Ishikawa (cell line): ENCODE measurements around the gene CHCHD6.

Experiments
- EP300 ChIP-seq: IDR thresholded peaks from 2 replicates; pipeline ENCODE4 v1.6.1; 2012; ENCODE audit warnings: borderline replicate concordance
- RAD21 ChIP-seq: IDR thresholded peaks from 2 replicates; pipeline ENCODE4 v1.6.1; 2012; ENCODE audit warnings: low read depth

DNA sequence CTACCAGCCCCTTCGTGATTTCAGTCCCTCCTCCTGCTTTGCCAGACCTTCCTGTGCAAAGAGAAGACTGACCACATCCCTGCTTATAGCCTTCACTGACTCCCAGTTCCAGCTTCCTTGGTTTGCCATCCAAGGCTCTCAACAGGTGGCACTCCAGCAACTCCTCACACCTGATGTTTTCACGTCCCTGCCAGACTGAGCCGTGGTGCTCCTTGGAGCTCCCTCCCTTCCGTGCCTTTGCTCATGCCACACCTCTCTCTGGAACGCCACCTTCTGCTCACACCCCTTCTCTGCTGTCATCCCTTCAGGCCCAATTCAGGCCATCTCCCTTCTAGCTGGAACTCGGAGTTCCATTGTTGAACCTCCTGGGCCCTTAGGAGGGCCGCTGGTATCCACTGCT is 12.0 kb downstream of the CHCHD6 start:
- TF ChIP-seq RAD21 (no peak), EP300 (no peak)
